GM20431 (cell line): ENCODE results near the gene EPHA2.

Experiments
- in situ Hi-C: fragments of 300-500 bp; cut with MseI, MboI; formaldehyde crosslinking; loops from one replicate; pipeline ENCODE4 v1.15.0; 2020; ENCODE audit warnings: low sequenced_read_pairs; ENCODE audit not compliant: unreplicated experiment

The EPHA2 gene

DNA sequence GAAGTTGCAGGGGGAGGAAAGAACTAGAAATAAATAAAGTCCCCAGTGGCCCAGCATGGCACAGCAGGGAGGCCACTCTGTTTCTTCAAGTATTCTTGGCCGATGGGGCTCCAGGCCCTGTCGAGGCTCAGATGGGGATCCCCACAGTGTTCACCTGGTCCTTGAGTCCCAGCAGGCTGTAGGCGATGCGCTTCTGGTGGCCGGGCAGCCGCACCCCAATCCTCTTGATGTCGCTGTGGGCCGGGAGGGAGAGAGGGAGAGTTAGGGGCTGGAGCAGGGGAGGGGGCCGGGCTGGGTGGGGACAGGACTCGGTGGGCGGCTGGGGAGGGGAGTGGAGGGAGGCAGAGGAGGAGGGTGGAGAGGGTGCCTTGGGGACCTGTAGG, 30.8 kb downstream of the EPHA2 start:
- in situ Hi-C loops = no loop called here

- in situ Hi-C loops = no loop called here
These were observed 31.3 kb downstream of the EPHA2 start for GRCh38 chr1:16124377-16125087.

DNA sequence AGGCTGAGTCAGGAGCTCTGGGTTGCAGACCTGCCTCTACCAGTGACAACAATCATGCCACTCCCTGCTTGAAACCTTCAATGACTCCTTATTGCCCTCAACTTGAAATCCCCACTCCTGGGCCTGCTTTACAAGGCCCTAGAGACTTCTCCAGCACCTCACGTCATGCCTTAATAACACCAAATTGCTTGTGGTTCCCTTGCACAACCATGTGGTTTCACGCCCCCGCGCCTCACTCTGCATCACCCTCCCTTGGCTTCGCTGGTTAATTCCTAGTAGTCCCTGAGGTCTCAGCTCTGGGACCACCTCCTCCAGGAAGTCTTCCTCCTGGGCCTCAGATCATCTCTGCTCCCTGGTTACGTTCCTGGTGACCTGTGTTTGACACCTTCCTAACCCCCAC, 33.0 kb downstream of the EPHA2 start:
- in situ Hi-C loops = no loop called here

DNA sequence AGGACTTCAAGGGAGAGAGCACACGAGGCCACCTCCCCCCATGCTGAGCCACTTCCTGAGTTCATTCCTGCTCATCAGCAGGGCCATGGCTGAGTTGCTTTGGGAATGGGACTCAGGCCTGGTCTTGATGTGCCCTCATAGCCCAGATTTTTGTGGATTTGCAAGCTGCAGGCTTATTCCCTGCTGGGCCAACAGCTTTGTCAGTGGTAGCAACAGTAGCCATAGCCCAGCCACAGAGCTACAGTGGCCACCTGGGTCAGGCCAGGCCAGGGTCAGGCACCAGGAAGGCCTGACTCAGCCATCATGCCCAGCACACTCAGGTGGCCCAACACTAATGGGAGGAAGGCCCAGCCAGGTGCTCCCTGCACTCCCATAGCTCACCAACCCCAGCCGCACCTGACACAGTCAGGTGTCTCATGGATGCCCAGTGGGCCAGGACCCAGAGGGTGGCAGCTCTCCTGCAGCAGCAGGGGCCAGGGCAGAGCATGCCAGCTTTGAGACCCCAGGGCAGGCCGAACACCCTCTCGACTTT, 33.5 kb downstream of the EPHA2 start:
- in situ Hi-C loops = no loop called here

DNA sequence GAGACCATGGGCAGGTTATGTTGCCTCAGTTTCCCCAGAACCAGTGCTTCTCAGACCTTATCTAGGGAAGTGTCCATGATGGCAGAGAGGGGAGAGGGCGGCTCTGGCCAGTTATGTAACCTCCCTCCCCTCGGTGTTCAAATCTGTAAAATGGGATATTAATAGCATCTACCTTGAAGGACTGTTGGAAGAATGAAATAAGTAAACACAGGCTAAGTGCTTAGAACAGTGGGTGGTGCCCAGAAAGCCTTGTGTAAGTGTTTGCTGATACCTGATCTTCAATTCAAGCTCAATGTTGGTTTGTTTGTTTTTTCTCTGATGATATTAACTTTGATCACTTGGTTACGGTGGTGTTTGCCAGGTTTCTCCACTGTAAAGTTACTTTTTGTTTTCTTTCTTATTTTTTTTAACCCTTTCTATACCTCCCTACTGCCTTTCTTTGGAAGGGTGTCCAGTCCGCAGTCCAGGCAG, 34.9 kb downstream of the EPHA2 start:
- in situ Hi-C loops = no loop called here

GRCh38 chr1:16120407-16120806, 35.5 kb downstream of the EPHA2 start:
- in situ Hi-C loops = no loop called here

GRCh38 chr1:16119926-16120325, 35.9 kb downstream of the EPHA2 start:
- in situ Hi-C loops = no loop called here

DNA sequence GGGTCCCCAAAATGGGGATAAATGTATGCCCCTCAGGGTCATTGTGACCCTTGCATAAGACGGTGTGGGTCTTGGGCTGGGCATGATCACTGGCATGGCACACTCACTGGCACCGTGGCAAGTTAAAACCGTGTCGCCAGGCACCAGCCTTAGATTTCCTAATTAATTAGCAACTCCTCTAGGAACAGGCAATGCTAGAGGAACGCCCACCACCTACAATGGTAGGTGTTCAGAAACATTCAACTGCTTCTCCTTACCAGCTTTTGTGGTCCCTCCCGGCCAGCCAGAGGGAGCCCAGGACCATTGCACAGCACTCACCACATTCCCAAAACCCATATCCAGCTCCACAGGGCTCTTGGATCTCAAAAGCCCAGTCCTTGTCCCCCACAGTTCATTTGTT, 36.4 kb downstream of the EPHA2 start:
- in situ Hi-C loops = no loop called here

DNA sequence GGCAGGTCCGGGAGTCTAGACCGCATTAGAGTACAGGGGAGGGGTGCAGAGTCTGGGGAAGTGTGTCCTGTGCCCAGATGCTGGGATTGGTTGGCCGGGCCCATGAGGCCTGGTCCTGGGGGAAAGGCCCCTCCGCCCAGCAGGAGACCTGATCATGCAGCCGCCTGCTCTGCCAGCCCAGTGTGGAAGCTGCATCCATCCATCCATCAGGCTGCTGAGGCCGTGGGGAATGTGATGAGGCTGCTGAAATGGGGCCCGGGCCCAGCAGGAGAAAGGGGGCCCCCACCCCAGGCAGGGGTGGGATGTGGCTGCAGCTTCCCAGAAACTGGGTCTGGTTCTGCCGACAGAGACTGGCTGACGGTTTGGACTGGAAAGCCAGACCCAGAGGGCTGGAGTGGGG, 37.2 kb downstream of the EPHA2 start:
- in situ Hi-C loops = no loop called here

- in situ Hi-C loops = no loop called here
These were observed 37.9 kb downstream of the EPHA2 start for GRCh38 chr1:16117936-16118335.

DNA sequence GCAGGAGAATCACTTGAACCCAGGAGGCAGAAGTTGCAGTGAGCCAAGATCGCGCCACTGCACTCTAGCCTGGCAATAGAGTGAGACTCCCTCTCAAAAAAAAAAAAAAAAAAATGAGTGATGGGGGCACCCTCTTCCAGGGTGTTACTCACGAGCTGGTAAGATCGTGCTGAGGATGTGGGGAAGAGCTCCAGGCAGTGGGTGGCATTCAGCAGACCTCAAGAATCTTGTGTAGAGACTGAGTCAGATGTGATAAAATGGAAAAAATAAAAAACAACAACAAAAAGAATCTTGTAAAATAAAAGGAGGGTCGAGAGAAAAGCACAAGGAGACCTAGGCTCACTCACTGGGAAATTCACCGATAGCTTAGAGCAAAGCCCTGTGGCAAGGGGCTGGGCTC, 38.5 kb downstream of the EPHA2 start:
- in situ Hi-C loops = no loop called here

DNA sequence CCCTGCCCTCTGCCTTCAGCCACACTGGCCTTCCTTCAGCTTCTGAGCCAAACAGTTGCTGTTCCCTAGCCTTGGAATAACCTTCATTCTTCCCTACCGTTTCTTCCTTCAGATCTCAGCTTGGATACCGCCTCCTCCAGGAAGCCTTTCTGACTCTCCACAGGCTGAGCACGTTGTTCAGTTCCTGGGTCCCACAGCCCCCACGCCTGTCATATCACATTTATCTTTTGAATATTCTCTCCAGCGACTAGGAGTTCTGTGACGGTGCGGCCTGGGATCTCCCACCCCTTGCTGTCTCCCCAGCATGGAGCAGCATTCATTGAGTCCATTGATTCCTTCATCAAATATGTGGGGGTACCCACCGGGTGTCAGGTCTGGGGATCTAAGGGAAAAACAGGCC, 39.2 kb downstream of the EPHA2 start:
- in situ Hi-C loops = no loop called here

DNA sequence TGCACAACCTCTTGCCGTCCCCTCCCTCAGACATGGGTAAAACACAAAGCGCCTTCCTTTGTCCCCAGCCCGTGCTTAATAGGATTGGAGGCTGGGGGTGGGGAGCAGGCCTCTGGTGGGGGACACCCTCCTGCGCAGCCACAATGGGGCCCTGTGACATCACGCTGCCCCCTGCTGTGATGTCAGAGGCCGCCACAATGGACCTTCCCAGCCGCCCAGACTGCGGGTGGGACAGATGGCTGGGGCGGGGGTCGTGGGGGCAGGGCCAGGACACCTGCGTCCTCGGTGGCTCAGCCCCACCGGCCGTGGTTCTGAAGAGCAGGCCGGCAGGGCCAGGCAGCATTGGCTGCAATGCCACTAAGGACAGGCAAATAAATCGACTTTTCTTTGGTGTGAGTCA, 39.9 kb downstream of the EPHA2 start:
- in situ Hi-C loops = no loop called here

GRCh38 chr1:16115468-16115983, 40.3 kb downstream of the EPHA2 start:
- in situ Hi-C loops = no loop called here

GRCh38 chr1:16114527-16115467, 41.1 kb downstream of the EPHA2 start:
- in situ Hi-C loops = no loop called here

DNA sequence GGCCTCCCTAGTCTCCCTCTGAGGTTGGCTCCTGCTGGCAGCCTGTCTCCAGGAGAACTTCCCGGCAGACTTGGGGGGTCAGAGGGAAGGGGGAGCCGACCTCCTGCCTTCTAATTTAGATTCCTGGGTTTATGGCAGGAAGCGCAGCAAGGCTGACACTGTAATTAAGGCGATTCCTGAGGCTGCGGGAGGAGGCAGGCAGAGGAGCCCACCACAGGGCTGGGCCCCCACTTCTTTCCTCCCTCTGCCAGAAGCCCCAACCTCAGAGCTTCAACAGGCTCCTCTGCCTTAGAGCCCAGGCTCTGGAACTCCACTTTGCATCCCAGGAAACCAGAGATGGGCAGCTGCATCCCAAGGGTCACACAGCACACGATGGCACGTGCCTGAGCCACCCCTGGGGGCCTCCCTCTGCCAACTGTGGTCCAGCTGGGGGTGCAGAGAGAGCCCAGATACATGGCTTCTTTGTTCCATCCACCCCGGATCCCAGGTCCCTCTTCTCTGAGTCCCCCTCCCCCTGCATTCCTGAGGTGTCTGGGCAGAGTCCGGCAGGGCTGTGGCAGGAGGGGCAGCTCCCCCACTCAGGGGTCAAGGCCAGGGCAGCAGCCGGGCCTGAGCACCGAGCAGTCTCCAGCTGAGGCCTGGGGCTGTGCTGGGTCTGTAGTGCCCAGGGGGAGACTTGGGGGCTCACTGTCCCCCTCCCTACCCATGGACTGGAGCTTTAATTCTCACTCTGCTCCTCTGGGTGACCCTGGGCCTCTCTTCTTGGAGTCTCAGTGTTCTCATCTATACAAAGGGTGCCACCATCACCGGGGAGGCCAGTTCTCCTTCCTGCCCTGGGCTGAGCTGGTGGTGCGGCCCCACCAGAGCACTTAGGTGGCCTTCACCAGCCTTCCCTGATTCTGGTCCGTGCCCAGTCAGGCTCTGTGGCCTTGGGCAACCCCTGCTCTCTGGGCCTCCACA, 43.0 kb downstream of the EPHA2 start:
- in situ Hi-C loops = no loop called here

GRCh38 chr1:16111771-16112595, 43.9 kb downstream of the EPHA2 start:
- in situ Hi-C loops = no loop called here

- in situ Hi-C loops = no loop called here
These were observed 45.0 kb downstream of the EPHA2 start for GRCh38 chr1:16110884-16111283.

DNA sequence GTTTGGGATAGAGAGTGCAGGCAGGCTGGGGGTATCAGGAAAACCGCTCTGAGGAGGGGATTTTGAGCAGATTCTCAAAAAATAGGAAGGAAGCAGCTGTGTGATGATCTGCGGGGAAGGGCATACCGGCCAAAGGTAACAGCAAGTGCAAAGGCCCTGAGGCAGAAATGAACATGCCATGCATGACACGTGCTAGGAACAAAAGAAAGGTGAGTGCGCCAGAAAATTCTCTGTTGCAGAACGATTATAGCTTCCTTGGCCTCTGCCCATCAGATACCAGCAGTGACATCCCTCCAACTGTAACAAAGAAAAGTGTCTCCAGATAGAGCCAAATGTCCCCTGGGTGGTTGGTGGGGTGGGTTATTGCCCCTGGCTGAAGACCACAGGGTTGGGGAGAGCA, 45.4 kb downstream of the EPHA2 start:
- in situ Hi-C loops = no loop called here
